GM10266 (cell line): ENCODE data around the gene IL22RA2.

Experiments
- DNase-seq: peaks from one replicate; pipeline ENCODE4 v3.0.0; 2012; ENCODE audit errors: extremely low spot score
- CTCF ChIP-seq: IDR thresholded peaks from 2 replicates; pipeline ENCODE4 v1.5.1; 2012; ENCODE audit warnings: mild to moderate bottlenecking, low read depth; ENCODE audit not compliant: control insufficient read depth, insufficient read depth; ENCODE audit errors: missing control alignments

Gene IL22RA2

GRCh38 chr6:137123078-137123477 is 50.4 kb downstream of the IL22RA2 start:
- no peak for DNase-seq
- no peak for TF ChIP-seq CTCF

GRCh38 chr6:137122612-137123011 is 50.8 kb downstream of the IL22RA2 start:
- TF ChIP-seq CTCF = no peak

GRCh38 chr6:137121401-137121997 is 51.9 kb downstream of the IL22RA2 start:
- no peak for DNase-seq
- no peak for TF ChIP-seq CTCF

More at GRCh38 chr6:137122612-137123011, 50.8 kb downstream of the IL22RA2 start:
- DNase-seq = peak; percentile 19

GRCh38 chr6:137120748-137121147 is 52.7 kb downstream of the IL22RA2 start:
- no peak for DNase-seq
- no peak for TF ChIP-seq CTCF

GRCh38 chr6:137119196-137120104 is 54.0 kb downstream of the IL22RA2 start:
- TF ChIP-seq CTCF = no peak
- DNase-seq = no peak

GRCh38 chr6:137117581-137117980 is 55.9 kb downstream of the IL22RA2 start:
- DNase-seq = no peak
- no peak for TF ChIP-seq CTCF

- DNase-seq = no peak
- no peak for TF ChIP-seq CTCF
Observed at GRCh38 chr6:137116807-137117206, 56.6 kb downstream of the IL22RA2 start.
